Islet precursor cell (in vitro differentiated cells): ENCODE measurements around the gene WNT3.
"Not testable (repeated sequence)": the region's sequence is repeated elsewhere in the genome, so short reads cannot be mapped to it uniquely, and the experiment has no call there.

Experiments
- DNase-seq: peaks from one replicate; pipeline ENCODE4 v3.0.0-alpha.2; 2018

The WNT3 gene

DNA sequence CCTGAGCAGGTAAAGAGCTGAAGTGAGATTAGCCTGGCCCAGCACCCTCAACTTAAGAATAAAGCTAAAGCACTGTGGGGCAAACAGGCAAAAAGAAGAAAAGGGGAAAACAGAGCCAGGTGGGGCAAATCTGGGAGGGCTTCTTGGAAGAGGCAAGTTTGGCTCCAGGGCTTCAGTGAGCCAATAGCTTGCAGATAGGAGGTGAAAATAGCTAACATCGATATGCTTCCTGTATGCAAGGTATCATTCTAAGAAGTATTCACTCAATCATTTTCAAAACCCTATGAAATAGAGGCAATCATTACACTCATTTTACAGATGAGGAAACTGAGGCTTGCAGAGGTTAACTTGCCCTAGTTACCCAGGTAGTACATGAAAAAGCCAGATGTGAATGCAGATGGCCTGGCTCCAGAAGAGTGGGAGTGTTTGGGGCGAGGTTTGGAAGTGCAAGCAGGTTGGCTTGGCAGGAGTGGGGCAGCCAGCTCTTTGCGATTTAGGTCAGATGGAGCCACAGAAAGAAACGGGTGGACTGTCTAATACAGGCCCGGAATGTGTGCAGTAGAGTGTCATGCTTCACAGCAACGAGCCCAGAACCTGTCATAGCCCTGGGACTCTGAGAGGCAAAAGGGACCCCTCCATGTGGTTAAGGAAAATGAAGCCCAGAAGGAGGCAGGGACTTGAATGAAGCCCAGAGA is 5.7 kb downstream of the WNT3 start:
- peak; percentile 53 for DNase-seq

DNA sequence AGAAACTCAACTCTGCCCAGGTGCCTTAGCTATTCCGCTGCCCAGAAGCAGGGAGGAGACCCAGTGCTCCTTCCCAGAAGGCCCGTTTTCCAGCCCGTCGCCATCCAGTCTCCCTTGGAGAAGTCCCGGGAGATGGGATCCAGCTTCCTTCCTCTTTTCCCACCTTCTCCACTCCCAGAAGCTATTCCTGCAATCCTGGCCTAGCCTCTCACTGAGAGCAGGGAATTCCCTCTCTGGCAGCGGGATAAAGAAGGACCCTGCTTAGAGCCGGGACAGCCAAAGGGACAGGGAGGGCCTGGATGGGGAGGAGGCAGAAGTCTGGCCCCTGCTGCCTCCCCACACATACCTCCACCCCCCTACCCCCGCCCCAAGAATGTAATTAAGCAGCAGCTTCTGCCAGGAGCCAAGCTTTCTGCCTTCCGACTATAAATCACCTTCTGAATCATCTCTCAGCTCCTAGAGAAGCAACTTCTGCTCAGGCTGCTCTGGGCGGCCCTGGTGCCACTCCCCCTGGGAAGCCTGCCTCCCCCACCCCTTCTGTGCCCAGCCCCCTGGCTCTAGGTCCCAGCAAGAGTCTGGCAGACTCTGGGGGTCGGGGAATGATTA is 6.4 kb downstream of the WNT3 start:
- peak; percentile 95 for DNase-seq

DNA sequence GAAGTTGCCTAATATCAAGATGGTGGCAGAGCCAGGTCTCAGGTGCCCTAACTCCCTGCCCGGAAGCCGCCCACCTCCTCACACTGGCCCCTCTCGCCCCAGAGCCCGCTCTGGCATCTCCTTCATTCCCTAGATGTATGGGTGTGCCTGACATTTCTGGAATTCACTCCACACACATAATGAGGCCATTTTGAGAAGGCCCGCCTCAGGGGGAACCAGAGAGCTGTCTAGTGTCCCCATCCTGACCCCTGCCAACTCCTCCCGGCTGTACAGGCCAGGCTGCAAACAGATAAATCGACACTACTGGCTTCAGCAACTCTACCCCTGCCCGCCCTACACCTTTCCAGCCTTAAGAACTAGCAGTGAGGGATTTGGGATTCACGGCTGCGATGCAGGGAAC is 7.7 kb downstream of the WNT3 start:
- peak; percentile 91 for DNase-seq

DNA sequence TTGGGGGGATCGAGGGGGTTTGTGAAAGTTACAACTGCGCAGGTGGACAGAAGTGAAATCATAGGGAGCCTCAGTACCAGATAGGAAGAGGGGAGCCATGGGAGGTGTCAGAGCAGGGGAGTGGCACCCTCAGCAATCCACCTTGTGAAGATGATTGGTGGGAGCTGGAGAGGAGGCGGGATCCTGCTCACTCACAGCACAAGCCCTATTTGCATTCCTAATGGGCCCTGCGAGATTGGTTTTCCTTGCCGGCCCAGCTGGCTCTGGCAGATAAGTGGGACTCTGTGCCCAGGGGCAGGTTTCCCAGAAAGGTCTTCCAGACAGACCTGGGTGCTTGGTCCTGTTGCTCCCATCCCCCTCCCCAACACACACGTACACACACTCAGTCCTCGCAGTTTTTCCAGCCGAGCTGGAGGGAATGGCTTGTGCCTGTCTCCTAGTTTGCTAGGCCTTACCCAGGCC is 9.4 kb downstream of the WNT3 start:
- peak; percentile 98 for DNase-seq

DNA sequence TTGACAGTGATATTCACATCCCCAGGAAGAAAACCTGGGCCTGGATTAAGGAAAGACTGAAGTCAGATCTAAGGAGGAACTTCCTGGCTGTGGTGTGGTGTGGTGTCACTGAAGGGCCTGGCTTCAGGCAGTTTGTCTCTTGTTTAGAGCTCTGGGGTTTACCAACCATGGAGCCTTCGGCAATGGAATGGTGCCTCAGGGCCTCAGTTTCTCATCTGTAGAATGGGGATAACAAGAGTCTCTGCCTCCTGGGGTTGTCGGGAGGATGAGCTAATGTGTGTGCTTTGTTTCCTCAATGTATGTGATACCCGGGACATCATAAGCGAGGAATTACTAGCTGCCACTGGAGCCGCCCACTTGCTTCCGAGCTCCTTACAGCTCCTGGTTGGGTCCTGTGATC is 12.7 kb downstream of the WNT3 start:
- DNase-seq: no peak

DNA sequence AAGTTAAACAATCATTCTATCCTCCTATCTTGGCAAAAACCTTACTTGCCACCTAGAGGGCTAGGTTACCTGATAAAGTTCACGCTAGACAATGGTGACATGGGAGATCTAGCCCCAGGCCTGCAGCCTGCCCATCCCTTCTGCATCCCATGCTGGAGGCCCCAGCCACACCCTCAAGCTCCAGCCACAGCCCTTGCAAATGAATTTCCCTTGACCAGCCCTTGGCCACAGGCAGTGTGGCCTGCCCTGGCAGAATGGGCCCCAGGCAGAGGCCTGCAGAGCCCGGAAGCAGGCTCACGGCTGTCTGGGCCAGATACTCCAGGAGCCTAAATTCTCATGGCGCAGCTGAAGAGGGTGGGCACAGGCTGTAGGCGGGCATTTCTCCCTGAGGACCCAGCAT is 14.9 kb downstream of the WNT3 start:
- DNase-seq: no peak

DNA sequence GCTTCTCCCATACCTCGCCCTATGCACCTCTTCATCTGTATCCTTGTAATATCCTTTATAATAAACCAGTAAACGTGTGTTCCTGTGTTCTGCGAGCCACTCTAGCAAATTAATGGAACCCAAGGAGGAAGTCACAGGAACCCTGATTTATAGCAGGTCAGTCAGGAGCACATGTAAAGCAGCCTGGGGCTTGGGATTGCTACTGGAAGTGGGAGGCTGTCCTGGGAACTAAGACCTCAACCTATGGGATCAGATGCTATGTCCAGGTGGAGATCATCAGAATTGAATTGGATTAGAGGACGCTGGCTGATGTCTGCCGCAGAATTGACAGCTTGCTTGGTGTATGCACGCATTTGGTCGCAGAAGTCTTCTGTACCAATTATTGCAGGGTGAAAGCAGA is 15.7 kb downstream of the WNT3 start:
- no peak for DNase-seq

DNA sequence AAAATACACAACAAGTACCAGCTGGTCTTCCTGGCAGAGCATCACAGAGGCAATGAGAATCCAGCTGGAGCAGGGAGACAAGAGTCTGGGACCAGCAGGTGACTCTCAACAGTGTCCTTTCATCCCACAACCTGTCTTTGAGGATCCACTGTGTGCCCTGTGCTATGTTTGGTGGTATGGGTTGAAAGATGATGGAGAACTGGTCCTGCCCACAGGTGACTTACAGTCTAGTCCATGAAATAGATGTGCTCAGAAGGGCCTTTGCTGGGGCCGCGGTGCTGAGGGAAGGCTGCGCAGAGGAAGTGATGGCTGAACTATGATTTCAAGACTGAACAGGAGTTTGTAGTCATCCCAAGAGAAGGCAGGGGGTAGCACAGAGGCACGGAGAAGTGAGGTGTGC is 17.9 kb downstream of the WNT3 start:
- no peak for DNase-seq

DNA sequence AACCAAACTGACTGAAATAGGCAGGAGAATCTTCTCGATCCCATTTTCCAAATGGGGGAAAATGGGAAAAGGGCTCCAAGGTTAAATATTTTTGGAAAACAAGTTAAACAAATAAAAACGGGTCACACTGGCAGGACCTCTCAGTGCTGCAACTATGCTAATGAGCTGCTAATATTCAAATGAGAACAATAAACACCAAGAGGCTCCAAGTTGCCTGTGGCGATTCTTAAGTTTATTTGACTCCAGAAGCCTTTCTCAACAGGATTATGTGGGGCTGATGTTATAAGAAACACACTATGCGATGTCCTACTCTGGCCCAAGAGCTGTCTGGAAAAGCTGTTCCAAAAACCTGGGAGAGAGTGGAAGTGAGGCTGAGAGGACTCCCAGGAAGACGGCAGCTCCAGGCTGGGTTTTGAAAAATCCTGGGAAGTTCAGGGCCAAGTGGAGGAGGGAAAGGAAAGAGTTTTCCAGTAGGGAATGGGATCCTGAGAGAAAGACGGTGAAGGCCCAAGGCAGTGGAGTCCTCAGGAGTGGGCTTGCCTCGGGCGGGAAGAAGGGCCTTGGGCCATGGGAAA is 21.4 kb downstream of the WNT3 start:
- no peak for DNase-seq

DNA sequence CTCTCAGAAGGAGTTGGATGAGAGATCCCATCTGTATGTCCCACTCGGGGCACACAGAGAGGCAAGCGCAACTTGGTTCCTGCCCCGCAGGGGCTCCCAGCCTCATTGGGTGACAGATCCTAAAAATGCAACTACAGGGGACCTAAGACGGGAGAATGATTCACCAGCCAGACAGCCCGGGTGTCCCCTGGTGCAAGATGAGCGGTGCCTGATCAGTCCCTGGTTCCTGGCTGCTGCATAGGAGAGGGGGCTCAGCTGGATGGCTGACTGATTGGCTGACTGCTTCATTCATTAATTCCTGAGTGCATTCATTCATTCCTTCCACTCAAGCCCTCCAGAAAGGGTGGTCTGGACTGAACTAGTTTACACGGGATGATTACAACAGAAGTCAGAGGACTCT is 22.0 kb downstream of the WNT3 start:
- no peak for DNase-seq

DNA sequence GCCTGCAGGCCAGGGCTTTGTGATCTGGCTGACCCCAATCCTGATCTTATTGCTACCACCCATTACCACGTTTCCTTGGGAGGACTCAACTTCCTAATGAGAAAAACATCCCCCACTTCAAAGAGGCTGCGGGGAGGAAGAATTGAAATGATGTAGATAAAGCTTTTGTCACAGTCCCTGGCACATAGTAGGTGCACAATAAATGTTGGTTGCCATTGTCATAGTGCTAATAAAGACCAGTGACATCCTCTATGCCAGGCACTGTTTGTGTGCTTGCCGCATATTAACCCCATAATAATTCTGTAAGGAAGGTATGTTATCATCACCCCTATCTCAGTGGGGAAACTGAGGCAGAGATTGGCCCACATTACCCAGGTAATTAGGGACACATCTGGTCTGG is 22.4 kb downstream of the WNT3 start:
- DNase-seq: no peak

DNA sequence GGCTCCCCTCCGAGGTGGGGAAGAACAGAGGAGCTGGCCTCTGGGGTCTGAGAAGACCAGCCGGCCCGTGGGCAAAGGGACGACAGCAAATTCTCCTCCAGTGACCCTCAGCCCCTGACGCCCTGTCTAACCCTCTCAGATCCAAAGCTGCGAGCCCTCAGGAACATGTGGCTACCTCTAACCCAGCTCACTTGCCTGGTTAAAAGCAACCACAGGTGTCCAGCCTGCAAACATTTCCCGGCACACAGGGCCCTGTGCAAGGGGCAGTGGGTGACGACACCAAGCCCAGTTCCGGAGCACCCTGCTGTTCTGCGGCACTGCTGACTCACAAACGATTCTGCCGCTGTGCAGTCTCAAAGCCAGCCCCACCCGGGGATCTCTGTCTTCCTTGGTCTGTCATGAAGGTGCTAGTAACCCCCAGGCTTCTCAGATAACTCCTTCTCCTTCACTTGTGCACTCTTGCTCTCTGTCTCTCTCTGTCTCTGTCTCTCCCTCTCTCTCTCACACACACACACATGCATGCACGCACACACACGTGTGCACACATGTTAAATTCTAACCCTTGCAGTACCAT is 23.0 kb downstream of the WNT3 start:
- peak; percentile 85 for DNase-seq

DNA sequence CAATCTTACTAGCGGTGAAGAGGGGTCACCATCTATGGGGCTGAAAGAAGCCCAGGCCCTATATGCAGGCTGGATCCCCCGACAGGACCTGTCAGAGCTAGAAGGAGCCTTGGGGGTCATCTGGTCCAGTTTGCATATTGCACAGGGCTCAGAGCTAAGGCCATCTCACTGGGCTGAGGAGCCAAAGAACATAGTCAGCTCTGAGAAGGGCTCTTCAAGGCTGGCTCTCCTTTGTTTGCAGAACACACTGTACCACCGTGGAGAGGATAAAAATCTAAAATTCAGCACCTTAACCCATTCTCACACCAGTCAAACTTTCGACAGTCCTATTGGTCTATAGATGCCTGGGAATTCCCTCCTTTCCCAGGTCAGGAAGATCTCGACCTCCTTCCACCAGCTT is 24.2 kb downstream of the WNT3 start:
- no peak for DNase-seq

DNA sequence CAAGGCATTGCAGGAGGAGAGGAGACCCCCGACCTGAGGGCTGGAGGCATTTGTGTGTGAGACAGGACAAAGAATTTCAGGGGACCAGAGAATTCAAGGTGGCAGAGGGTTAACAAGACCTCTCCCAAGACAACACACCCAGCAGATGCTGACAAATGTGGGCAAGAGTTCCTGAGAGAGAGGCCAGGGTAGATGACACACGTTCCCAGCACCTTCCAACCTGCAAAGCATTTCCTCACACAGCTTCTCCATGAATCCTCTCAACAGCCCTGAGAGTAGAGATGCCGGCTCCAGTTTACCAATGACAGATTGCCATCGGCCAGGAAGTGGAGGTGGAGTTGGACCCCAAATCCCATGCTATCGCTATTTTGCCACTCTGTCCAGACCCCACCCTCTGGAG is 25.0 kb downstream of the WNT3 start:
- no peak for DNase-seq

DNA sequence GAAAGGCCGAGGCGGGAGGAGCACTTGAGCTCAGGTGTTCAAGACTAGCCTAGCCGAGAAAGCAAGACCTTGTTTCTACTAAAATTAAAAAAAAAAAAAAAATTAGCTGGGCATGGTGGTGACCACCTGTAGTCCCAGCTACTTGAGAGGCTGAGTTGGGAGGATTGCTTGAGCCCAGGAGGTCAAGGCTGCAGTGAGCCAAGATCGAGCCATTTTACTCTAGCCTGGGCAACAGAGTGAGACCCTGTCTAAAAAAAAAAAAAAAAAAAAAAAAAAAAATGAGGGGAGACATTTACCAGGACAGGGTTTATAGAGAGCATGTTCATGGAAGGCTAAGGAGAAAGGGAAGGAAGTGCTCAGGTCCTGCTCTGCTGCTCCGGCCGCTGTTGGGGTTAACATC is 25.5 kb downstream of the WNT3 start:
- DNase-seq: not testable (repeated sequence)

DNA sequence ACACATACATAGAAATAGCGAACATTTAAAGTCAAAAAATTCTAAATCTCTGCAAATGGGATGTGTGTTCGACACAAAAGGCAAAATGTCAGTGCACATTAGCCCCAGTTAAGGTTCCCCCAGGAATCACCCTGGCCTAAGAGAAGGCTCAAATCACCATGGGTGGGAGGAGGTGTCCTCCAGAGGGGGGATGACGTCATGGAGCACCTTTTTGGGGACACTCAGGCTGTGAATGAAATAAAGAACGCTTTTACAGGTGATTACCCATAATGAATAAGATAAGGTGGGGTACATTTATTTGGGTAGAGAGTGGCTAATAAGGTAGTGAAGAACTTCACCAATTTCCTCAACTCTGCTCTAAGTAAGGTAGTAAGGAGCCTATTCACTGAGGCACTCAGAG is 26.4 kb downstream of the WNT3 start:
- no peak for DNase-seq

DNA sequence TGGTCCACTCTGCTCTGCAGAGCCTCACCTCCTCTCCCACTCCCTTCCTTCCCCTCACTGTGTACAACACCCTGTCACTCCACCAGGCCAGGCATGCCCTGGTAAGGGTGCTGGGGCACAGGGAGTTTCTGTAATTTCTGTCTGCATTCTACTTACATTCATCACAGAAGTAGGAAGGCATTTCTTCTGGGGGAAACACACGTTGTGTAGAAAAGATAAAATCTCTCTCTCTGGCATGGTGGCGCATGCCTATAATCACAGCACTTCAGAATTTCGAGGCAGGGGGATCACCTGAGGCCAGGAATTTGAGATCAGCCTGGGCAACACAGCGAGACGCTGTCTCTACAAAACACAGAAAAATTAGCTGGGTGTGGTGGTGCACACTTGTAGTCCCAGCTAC is 27.0 kb downstream of the WNT3 start:
- DNase-seq: no peak

DNA sequence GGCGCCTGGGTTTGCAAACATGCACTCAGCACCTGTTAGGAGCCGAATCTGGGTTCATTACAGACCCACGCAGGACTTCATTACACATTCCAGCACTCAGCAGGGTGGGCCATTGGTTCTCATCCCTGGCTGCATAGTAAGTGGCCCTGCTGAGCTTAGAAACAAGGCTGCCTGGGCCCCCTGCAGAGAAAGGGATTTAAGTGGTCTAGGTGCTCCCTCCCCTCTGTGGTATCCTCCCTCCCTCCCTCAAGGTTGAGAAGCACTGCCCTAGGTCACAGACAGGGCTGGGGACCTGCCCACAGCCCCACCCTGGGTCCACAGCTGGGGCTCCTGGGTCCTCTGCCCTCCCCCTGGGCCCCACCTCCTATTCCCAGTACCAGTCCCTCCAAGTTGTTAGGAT is 28.3 kb downstream of the WNT3 start:
- DNase-seq: no peak

DNA sequence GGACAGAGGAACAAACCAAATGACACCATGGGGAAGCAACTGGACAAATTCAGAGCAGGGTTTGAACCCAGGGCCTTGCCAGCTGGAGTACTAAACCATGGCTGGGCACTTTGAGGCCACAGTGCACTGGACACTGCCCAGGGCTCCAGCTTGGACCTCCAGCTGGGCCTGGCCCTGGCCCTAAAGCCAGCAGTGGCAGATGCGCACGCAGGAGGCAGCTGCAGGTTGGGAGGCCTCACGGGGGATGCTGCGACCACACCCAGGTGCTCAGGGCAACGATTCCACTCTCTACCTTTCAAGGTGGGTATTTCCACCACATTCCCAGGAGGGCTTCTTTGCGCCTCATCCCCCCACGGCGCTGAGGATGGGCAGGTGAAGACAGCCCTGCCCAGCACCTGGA is 28.9 kb downstream of the WNT3 start:
- DNase-seq: no peak

DNA sequence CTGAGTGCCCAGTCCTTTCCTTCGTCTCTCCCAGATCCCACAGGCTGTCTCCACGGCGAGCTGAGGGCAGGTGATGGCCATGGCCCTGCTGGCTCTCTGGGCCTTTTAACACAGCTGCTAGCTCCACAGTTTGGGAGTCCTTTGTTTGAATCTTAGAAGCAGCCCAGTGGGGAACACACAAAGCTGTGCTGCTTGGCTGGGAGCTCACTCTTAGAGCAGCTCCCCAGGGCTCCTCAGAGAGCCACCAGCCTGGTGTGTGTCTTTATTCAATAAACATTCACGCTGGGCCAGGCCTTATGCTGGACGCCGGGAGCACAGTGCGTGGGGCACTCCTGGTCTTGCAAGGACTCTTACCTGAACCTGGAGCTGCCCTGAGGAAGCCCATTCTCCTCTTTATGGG is 29.7 kb downstream of the WNT3 start:
- no peak for DNase-seq

DNA sequence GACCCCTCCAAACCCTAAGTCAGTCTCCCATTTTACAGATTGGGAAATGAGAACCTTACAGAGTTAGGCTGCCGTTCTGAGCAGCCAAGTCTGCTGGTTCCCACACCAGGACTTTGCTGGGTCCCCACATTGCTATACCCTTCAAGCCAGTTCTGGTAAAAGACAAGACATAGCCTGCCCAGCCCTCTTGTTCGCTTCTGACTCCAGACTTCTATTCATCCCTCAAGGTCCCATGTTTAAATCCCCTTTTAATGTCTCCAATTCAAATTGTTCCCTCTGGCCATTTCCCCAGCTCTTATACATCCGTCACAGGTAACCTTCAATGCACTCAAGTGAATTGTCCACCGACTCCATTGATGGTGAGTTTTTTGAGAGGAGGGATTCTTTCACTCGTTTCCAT is 30.2 kb downstream of the WNT3 start:
- DNase-seq: no peak

DNA sequence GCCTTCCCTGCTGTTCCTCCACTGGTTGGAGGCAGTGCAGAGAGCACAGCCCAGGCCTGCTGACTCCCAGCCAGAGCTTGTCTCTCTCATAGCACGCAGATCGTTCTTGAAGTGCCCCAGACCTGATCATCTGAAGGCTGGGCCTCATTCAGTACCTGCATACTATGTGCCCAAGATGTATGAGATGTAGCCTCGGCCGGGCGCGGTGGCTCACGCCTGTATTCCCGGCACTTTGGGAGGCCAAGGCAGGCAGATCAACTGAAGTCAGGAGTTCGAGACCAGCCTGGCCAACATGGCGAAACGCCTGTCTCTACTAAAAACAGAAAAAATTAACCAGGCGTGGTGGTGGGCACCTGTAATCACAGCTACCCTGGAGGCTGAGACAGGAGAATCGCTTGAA is 31.0 kb downstream of the WNT3 start:
- no peak for DNase-seq

DNA sequence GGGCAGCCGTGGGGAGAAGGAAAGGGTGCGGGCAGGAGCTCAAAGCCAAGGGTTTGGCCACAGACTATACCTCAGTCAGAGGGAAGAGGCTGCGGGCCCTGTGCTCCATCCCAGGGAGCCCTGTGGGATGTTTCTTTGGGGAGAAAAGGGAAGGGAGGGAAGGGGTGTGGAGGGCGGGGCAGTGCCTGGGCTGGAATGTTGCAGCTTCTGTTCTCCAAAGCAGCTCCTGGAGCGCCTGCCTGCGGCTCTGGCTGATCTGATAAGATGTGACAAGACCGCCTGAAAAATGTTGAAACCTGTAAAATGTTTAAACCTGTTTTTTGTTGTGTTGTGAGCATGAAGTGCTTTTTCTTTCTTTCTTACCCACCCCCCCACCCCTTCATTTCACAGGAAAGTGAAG is 32.8 kb downstream of the WNT3 start:
- peak; percentile 95 for DNase-seq

DNA sequence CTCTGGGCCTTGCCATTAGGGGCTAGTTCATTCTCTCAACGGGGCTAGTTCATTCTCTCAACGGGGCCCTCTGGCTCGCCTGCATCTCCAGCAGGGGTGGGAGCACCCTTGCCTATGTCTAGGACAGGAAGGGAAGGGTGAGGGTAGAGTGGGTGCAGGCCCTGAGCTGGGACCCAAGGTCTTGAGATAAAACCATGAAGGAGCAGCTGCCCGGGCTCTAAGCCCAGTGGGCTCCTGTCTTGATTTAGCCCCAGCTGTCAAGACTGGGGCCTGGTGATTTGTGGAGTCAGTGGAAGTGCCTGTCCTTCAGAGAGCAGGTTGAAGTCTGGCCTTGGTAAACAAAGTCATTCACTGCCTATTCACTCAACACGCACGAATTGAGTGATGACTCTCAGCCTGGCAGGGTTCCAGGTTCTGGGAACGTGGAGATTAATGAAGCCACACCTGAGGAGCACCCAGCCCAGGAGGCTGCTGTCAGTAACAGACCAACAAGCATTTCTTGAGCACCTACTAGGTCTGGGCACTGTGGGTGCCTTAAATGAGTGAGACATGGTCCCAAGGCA is 35.4 kb downstream of the WNT3 start:
- DNase-seq: peak; percentile 48
